NT2/D1 (cell line): ENCODE measurements around the gene ZBTB39.

Experiments
- YY1 ChIP-seq: IDR thresholded peaks from 2 replicates; pipeline ENCODE4 v1.6.1; 2011; ENCODE audit not compliant: insufficient read length, insufficient read depth
- ZNF274 ChIP-seq: IDR thresholded peaks from 2 replicates; pipeline ENCODE4 v1.6.1; 2011; ENCODE audit warnings: mild to moderate bottlenecking, low read depth, low read length

- TF ChIP-seq YY1 (no peak), ZNF274 (no peak)
Observed at GRCh38 chr12:57044889-57045288, 38.5 kb upstream of the ZBTB39 start.
